ENCODE measurements around the gene MAD2L1BP.
A peak's percentile ranks its signal among the peaks of the same experiment; 100 is the strongest.
"Not testable (repeated sequence)": the region's sequence is repeated elsewhere in the genome, so short reads cannot be mapped to it uniquely, and the experiment has no call there.

MAD2L1BP gene

DNA sequence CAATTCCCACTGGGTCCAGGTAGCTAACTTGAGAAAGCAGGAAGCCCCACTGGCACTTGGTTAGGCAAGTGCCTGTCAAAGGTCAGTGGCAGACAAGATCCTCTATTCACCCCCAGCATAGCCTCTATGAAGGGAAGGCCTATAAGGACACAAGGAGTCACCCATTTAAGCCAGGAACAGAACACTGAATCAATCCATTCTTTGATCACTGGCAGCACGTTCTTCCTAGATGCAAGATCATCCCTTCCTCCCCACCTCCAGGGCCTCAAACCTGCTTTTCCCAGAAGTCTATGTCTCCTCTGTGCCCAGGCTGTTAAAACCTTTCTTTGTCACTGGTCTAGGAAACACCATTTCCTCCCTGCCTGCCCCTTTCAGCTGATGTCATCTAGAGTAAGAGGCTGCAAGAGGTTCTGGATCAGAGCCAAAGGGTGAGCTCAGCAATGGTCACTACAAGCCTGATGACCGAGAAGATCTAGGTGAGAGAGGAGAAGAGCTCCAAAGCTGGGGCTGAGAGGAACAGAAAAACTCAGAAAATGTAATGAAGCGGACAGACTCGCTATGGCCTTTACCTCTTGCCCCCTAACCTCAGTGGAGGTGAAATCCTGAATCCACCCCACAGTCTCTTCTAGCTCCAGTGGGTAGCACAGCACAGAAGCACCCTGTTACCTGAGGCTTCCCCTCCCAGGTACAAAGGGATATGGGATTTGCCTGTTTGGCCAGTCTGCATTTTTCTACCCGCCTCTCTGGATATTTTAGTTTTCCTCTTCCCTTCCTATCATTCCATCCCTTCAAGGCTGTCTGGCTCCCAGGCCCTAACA is 8.4 kb upstream of the MAD2L1BP start:
- peak in 1 of 2 experiments; percentile 28 for DNase-seq

DNA sequence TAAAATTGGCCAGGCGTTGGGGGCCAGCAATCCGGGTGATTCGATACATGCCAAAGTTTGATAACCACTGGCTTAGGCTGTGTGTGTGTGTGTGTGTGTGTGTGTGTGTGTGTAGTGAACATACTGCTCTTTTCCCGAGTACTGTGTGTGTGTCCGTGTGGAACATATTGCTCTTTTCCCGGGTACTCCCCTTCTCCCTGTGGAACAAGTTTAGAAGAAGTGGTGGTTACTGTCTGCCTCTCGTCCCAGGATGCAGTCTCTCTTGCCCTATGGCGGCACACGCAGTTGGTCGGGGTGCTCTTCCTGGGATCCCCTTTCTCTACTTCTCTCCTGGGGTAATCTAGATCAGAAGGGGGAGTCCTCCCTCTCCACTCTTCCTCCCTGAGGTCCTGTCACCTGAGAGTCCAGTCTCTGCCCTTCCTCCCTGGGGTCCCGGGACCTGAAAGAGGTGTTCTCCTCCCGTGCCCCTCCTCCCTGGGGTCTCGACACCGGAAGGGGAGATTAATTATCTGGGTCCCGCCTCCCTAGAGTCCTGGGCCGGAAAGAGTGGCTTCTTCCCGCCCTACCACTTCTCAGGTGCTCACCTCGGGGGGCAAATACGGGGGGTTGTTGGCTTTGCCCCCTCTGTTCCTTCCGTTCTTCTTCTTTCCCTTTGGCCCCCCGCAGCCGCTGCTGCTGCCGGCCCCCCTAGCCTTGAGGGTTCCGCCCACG is 7.1 kb upstream of the MAD2L1BP start:
- peak in 1 of 2 experiments; percentile 16 for DNase-seq

- DNase-seq = peak; percentile 98 to 99
Observed at GRCh38 chr6:43629104-43629504, 6.5 kb upstream of the MAD2L1BP start, which contains the start of gene GTPBP2. TSS of gene GTPBP2 (minus strand) at chr6:43629264. CDS start at chr6:43629162, 102 bp downstream.

DNA sequence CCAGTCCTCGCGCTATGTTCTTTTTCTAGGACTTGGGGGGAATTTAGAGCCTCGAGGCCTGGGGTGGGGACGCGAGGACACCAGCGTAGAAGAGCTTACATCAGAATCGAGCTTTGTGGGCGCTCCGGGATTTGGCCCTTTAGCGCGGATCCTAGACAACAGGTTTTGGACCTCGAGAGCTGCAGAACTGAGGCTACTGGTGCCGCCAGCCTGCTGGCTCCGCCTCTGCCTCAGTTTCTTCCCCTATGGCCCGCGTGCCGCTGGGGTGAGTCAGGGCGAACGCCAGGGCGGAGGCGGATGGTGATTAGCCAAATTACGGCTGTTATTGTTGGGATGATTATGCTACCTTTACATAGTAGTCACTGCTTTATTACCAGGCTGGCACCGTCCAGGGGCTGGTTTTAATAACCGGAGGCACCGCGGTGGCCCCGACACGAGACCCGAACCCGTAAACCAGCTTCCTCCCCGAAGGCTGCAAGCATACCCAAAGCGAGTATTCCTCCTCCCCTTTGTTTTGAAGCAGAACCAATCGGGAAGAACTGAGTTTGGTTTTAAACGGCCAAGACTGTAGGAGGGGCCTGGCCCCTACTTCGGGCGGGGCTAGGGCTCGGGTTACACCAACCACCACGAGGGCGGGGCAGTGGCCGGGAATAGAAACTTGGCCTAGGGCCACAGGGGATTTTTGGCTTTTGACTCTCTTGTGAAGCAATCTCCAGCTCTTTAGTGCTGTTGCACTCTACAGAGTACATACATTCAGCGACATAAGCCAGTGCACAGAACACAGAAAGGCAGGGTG is 5.9 kb upstream of the MAD2L1BP start:
- DNase-seq = peak; percentile 90 to 94

DNA sequence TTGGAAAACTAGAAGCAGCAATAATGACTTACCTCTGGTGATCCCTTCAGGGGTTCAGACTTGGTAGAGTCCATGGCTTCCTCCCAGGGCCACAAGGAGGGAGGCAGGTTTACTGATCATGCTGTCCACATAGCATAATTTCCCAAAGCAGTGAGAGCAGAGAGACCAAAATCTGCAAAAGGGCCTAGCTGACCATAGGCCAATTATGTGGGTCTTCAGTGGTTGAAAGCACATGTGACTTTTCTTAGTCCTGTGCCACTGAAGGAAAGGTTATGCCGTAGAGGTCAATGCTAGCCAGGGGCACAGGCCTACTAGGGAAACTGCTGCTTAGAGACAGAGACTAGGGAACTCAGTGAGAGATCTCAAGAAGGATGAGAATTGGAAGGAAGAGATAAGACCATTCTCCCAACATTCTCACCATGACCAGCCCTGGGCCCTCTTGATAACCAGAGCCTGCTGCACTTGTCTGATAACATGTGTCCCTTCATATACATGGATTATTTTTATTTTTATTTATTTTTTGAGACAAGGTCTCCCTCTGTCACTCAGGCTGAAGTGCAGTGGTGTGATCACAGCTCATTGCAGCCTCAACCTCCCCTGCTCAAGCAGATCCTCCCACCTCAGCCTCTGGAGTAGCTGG is 4.5 kb upstream of the MAD2L1BP start:
- DNase-seq = no peak

GRCh38 chr6:43633002-43633401 is 2.6 kb upstream of the MAD2L1BP start:
- not testable (repeated sequence) for DNase-seq

DNA sequence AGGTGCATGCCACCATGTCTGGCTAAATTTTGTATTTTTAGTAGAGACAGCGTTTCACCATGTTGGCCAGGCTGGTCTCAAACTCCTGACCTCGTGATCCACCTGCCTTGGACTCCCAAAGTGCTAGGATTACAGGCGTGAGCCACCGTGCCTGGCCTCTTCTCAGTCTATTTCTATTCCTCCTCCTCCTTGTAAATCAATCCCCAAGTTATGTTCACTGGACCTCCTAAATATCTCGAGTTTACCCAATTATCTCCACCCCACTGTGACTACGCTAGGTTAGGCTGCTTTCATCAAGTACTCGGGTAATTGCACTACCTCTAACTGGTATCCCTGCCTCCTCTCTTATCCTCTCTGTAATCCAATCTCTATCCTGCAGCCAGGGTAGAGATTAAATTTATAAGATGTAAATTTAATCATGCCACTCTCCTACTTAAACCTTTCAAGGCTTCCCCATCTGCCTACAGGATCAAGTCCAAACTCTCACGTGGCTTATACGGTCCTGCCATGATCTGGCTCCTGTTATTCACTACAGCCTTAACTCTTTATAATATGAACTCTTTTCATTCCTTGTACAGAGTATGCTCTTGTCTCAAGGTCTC is 837 bp upstream of the MAD2L1BP start:
- DNase-seq = no peak

GRCh38 chr6:43636308-43636659 is 644 bp downstream of the MAD2L1BP start:
- no peak for DNase-seq

- DNase-seq = no peak
Observed at GRCh38 chr6:43639984-43640800, 4.6 kb downstream of the MAD2L1BP start.

GRCh38 chr6:43644940-43645612 is 9.4 kb downstream of the MAD2L1BP start, which contains the start of gene RSPH9:
TSS of gene RSPH9 (plus strand) at chr6:43645036. CDS start at chr6:43645099, 63 bp downstream.
- DNase-seq = peak; percentile 64 to 77

GRCh38 chr6:43645613-43645964 is 9.9 kb downstream of the MAD2L1BP start:
- DNase-seq = no peak

- DNase-seq = no peak
Observed at GRCh38 chr6:43647613-43648012, 12.0 kb downstream of the MAD2L1BP start.

GRCh38 chr6:43648248-43648647 is 12.6 kb downstream of the MAD2L1BP start:
- DNase-seq = no peak

- DNase-seq = not testable (repeated sequence)
Observed at GRCh38 chr6:43652822-43653221, 17.2 kb downstream of the MAD2L1BP start.

DNA sequence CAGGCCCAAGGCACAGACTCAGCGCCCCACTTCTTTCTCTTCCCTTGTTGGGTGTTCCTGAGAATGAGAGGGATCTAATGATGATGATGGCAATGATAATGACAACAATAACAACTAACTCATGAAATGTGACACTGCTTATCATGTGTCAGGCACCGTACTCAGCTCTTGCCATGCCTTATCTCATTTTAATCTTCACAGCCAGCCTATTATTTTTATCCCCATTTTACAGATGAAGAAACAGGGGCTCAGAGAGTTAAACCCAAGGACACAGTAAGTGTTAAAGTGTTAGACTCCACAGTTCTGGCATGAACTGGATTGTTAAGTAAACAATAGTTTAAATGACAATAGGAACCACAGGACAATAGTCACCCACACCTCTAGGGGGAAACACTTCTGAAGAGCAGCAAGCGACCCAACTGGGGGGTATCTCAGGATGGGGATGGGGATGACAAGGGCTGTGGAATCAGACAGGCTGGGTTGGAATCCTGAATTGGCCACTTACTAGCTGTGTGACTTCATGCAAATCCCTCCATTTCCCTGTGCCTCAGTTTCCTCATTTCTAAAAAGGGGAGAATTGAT is 21.7 kb downstream of the MAD2L1BP start:
- DNase-seq = no peak

DNA sequence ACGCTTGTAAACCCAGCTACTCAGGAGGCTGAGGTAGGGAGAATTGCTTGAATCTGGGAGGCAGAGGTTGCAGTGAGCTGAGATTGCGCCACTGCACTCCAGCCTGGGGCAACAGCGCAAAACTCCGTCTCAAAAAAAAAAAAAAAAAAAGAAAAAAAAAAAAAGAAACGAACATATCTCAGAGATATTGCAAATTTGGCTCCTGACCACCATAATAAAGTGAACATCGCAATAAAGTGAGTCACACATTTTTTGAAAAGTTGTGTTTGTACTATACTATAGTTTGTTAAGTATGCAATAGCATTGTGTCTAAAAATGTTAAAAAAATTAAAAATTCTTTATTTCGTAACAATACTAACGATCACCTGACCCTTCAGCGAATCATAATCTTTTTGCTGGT is 22.5 kb downstream of the MAD2L1BP start:
- no peak for DNase-seq

DNA sequence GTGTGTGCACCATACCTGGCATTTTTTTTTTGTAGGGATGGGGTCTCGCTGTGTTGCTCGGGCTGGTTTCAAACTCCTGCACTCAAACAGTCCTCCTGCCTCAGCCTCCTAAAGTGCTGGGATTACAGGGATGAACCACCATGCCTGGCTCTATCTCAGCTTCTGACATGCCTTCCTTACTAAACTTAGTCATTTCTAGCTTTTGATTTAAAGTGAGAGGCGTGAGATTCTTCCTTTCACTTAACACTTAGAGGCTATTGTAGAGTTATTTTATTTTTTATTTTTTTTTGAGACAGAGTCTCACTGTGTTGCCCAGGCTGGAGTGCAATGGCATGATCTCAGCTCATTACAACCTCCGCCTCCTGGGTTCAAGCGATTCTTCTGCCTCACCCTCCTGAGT is 27.3 kb downstream of the MAD2L1BP start:
- DNase-seq = not testable (repeated sequence)

DNA sequence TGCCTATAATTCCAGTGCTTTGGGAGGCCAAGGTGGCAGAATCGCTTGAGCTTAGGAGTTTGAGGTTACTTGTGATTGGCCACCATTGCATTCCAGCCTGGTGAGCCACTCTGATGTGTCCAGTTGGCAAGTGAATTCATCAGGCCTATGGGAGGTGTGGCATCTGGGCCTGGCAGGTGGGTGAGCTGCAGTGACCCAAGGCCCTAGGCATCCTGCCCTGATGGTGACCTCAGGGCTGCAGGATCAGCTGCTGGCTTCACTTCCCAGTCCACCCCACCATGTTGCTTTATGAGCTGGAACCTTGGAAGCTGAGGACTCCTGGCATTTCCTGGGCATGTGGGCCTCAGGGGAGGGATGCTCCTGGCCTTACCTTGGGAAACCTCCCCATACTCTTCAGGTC is 29.7 kb downstream of the MAD2L1BP start:
- DNase-seq = no peak

DNA sequence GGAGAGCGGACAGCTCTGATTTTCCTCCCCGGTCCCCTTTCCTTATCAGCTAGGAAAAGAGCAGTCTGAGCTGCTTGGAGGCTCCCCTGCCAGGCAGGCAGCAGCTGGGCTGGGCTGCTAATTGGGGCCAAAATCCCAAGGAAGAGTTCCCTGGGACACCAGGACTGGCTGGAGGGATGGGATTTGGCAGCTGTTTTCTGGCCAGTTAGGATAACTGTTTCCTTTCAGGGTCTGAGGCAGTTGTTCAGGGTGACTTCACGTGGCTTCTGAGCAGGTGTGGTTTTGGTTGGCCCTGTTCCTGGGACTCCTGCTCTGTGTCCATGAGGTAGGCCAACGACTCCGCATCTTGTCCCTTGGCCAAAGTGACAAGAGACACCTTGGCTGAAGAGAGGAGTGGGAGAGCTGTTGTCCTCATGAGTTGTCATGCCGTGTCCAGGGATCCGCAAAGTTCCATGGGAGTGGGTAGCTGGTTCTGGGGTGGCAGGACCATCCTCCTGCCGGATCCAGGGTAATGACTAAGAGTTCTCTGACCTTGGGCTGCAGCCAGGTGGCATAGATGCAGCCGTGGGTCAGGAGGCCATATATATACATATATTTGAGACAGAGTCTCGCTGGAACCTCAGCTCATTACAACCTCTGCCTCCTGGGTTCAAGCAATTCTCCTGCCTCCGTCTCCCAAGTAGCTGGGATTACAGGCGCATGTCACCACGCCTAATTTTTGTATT is 30.7 kb downstream of the MAD2L1BP start:
- DNase-seq = no peak

All from NCI-H1930 (cell line).